Choroid plexus epithelial cell (primary cell): ENCODE data around the gene EBF3.

Experiments used
- DNase-seq: peaks from one replicate; pipeline ENCODE4 v3.0.0-alpha.2; 2010; ENCODE audit warnings: low read depth
- H3K4me3 ChIP-seq: 2 replicates; pipeline ENCODE4 v1.5.1; 2011; ENCODE audit warnings: low read depth, mild to moderate bottlenecking, control low read depth, low read length, moderate library complexity
- TF ChIP-seq, protein P1 (sequence below): conservative IDR thresholded peaks from 2 replicates; pipeline ENCODE4 v1.5.1; 2011; ENCODE audit warnings: low read depth, mild to moderate bottlenecking, control low read depth, inconsistent platforms, low read length, moderate library complexity

The EBF3 gene

DNA sequence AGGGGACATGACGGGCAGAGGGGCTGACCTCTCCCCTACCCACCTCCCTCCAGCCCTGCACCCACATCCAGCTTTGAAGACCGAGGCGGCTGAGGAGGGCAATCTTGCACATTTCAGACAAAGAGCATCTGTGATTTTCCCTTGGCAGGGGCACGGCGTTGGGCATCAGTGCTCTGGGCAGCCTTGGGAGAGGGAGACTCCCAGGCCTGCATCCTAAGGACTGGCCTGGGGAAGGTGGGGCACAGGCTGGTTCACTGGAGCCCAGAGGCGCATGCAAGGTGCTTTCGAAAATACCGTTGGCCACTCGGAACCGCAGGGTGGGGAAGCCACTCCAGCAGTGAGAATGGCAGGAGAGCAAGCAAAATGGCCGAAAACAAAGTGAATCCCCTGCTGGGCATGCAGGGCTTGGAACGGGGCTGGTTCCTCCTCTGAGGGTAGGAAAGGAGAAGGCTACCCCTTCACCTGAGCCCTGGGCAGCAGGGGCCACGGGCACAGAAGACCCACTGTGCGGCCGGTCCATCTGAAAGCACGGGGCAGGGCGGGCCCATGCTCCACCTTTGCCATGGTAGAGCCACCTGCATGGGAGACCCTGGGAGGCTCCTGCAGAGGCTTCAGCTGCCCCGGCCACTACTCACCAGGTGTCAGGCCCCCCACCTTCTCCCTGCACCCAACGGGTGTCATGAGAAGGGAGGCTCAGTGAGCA is 49.8 kb downstream of the EBF3 start:
- H3K4me3 ChIP-seq: no peak overlapping the region
- no peak for DNase-seq
- TF ChIP-seq, protein P1, sequence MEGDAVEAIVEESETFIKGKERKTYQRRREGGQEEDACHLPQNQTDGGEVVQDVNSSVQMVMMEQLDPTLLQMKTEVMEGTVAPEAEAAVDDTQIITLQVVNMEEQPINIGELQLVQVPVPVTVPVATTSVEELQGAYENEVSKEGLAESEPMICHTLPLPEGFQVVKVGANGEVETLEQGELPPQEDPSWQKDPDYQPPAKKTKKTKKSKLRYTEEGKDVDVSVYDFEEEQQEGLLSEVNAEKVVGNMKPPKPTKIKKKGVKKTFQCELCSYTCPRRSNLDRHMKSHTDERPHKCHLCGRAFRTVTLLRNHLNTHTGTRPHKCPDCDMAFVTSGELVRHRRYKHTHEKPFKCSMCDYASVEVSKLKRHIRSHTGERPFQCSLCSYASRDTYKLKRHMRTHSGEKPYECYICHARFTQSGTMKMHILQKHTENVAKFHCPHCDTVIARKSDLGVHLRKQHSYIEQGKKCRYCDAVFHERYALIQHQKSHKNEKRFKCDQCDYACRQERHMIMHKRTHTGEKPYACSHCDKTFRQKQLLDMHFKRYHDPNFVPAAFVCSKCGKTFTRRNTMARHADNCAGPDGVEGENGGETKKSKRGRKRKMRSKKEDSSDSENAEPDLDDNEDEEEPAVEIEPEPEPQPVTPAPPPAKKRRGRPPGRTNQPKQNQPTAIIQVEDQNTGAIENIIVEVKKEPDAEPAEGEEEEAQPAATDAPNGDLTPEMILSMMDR: no peak

DNA sequence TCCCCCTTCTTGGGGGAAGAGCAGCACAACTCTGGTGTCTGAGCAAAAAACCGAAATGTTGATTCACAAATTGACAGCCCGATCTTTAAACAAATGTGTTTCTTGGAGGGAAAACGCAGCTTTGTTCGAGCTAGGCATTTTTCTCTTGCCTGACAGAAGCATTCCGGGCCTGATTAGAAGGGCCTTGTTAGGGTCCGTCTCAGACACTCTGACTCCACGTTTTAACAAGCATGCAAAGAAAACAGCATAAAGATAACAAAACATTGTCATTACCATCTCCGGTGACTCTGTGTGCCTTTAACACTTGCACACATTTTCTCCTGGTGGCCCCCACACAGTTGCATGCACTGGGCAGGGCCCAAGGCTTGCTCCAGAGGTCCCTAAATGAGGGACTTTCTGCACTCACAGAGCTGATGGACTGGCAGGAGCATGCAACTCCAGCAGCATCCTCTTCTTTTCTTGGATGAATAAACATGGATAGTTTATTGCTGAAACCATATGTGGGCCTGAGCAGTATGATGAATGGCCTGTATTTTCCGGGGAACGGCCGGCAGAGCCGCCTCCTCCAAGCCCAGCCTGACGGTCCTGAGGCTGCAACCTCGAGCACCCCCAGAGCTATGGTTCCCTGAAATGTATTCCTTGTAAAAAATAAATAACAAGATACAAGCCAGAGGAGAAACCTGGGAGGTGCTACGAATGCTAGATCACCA is 50.9 kb downstream of the EBF3 start:
- H3K4me3 ChIP-seq: no peak overlapping the region
- DNase-seq: no peak
- TF ChIP-seq, protein P1: no peak

DNA sequence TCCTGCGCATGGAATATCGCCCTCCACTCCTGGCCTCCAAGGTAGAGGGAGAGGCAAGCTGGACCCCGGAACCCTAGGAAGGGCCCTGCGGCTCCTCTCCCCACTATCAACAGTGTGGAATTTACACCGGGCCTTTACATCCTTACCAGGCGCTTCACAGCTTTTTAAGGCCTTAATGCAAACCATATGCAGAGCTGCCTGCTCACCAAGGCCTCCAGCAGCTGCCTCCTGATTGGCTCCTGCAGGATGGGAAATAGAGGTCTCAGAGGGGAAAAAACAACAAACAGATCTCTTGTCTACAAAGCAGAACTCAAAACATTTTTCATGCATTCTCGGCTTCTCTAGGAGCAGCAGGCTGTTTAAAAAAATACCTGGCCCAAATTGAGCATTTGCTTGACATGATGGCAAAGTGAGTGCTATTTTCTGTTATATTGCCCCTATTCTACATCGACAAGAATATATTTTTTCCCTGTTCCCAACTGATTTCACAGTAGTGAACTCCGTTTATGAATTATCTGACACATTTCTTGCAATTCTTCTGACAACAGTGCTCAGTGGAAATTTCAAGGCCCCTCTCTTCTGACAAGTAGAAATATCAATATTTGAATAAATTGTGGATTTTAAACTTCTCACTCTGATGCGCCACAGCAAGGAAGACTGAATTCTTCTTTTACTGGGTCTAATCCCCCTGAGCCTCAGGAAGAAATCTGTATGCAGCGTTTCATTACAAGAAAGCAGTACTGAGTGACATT is 51.7 kb downstream of the EBF3 start:
- DNase-seq: peak; percentile 13
- TF ChIP-seq, protein P1: no peak

DNA sequence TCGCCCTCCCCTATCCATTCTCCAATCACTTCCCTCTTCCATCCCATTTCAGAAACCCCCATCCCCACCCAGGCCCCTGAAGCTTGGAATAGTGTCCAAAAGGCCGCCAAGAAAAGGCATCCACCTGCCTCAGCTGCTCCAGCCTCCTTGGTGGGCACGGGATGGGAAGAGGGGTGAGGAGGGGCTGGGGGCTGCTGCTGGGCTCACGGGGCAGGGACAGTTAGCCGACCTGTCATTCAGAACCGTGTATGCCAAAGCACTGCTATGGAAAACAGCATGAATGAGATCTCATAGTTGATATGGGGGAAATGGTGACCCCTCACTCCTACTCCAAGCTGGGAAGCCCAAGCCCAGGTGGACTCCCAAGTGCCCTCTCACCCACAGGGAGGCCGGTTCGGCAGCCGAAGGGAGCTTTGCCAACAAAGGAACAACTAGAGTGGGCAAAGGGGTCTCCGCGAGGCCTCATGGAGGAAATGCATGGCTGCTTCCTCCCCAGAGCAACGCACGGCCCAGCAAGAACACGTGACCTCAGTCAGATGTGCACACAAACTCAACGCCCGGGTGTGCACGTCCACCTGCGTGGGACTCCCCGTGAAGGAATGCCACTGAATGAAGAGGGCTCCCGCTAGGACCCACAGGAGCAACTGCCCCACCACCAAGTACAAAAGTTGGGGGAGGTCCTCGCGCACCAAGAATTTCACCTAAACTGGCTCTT is 52.5 kb downstream of the EBF3 start:
- TF ChIP-seq, protein P1: no peak
- no peak overlapping the region for H3K4me3 ChIP-seq
- no peak for DNase-seq

More for the DNA sequence above, 51.7 kb downstream of the EBF3 start:
- no peak overlapping the region for H3K4me3 ChIP-seq

DNA sequence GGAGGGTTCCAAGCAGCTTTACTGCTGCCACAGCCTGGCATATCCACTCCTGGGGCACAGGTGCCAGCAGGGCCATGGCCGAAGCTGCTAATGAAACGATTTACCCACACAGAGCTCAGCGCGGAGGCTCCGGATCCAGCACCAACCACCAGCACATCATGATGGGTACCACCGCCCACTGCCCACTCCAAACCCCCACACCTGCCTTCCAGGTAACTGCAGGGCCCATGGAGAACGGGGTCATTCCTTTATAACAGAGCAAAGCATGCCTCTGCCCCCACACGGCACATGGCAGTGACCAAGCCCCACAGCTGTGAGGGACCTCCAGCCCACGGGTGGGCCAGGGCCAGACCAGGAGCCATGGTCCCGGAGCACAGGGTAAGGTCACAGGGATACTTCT is 53.2 kb downstream of the EBF3 start:
- TF ChIP-seq, protein P1: no peak
- no peak for DNase-seq
- no peak overlapping the region for H3K4me3 ChIP-seq

DNA sequence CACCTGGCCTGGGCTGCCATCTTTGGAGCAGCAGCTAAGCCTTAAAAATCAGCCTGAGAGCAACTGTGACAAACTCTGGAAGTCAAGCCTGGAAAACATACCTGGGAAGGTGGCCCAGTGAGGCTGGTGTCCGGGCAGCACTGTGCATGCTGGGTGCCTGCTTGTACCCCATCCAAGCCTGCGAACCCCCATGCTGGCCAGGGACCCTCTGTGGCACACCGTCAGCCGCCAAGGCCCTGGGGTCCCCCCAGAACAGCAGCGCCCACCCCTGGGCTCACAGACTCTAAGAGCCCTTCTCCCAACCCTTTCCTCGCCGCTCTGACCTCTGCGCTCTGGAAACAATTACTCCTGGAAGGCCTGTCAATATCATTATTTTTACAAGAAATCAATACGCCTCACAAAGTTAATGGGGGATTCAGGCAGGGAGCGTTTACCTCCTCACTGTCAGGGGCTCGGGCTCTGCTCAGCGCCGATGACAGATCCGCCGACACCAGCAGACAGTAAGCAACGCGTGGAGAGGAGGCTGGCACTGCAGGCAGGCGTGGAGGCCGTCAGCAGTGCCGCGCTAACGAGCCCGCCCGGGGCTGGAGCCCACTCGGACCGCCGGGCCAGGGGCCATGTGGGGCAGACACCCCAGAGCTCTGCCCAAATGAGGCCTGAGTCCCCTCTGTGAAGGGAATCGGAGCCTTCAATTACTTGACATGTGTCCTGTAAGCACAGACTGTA is 54.4 kb downstream of the EBF3 start:
- H3K4me3 ChIP-seq: no peak overlapping the region
- TF ChIP-seq, protein P1: no peak
- no peak for DNase-seq
